Upper lobe of left lung (tissue), 4 donors: ENCODE measurements around the gene MATCAP1.

Experiments
- CTCF ChIP-seq, 6 experiments: fragments of 450-650 bp in 4 of 6; fragments of 200-600 bp in 2 of 6; sonication (generic) in 2 of 6; IDR thresholded peaks; one replicate each; pipeline ENCODE4 v1.5.1; 2016 to 2019; ENCODE audit warnings: antibody characterized with exemption in 6 of 6
- EP300 ChIP-seq, 4 donors: sonication (generic); formaldehyde crosslinking; IDR thresholded peaks; one replicate each; pipeline ENCODE4 v1.5.1; 2017; ENCODE audit warnings: antibody characterized with exemption in 4 of 4, control low read depth in 2 of 4

GRCh38 chr16:67226804-67227566, 43.2 kb upstream of the MATCAP1 start, which contains the start of gene TMEM208:
- peak in 5 of 6 experiments; percentile 18 to 57 (median 54) for TF ChIP-seq CTCF (IDR thresholded peaks at IDR 0.05)
- TF ChIP-seq EP300 (IDR thresholded peaks at IDR 0.05): peak in 1 of 4 donors; percentile 72
